ENCODE measurements around the gene HPS1. TPM values are rescaled to one million over a fixed set of nuclear protein-coding genes. Genes with fewer than 3 reads are reported as not detected.

Gene HPS1
- total RNA-seq, 1 donor from 2014 or later: 62.1 TPM

- Histone ChIP-seq H3K4me1 (no peaks in the 10 kb centered on the region), H3K27ac (no peak overlapping the region), H3K9me3 (no peaks in the 10 kb centered on the region), H3K4me3 (no peak overlapping the region), H3K36me3 (no peaks in the 10 kb centered on the region), H3K27me3 (no peaks in the 10 kb centered on the region)
- no peak for DNase-seq (ENCODE audit: extremely low spot score in 2 of 2)
- intact Hi-C loops (cut with DNase I): no loop called here
- no peak for TF ChIP-seq CTCF (IDR thresholded peaks at IDR 0.05)
- no peak for TF ChIP-seq POLR2AphosphoS5 (IDR thresholded peaks at IDR 0.05; ENCODE audit: insufficient read depth in 1 of 2, low read depth in 1 of 2)
- no peak for TF ChIP-seq POLR2A (IDR thresholded peaks at IDR 0.05)
These were observed 7.0 kb upstream of the HPS1 start for GRCh38 chr10:98453729-98454128.

- Histone ChIP-seq H3K9me3 (no peaks in the 10 kb centered on the region), H3K36me3 (no peaks in the 10 kb centered on the region), H3K27ac (no peak overlapping the region), H3K27me3 (no peaks in the 10 kb centered on the region), H3K4me1 (peaks cover 3% of the 10 kb centered on the region), H3K4me3 (no peak overlapping the region)
- no peak for TF ChIP-seq POLR2A (IDR thresholded peaks at IDR 0.05)
- no peak for TF ChIP-seq POLR2AphosphoS5 (IDR thresholded peaks at IDR 0.05; ENCODE audit: insufficient read depth in 1 of 2, low read depth in 1 of 2)
- no peak for TF ChIP-seq CTCF (IDR thresholded peaks at IDR 0.05)
- DNase-seq (ENCODE audit: extremely low spot score in 2 of 2): no peak
- intact Hi-C loops (cut with DNase I): no loop called here
These were observed 3.9 kb upstream of the HPS1 start for GRCh38 chr10:98450618-98451017.

GRCh38 chr10:98449287-98449686 lies 2.6 kb upstream of the HPS1 start:
- no peak for DNase-seq (ENCODE audit: extremely low spot score in 2 of 2)
- Histone ChIP-seq H3K4me1 (peaks cover 8% of the 10 kb centered on the region), H3K36me3 (peaks cover 0 to 10% of the 10 kb centered on the region in 2 donors), H3K27ac (no peak overlapping the region), H3K9me3 (no peaks in the 10 kb centered on the region), H3K4me3 (no peak overlapping the region), H3K27me3 (no peaks in the 10 kb centered on the region)
- TF ChIP-seq POLR2AphosphoS5 (IDR thresholded peaks at IDR 0.05; ENCODE audit: insufficient read depth in 1 of 2, low read depth in 1 of 2) (no peak), POLR2A (IDR thresholded peaks at IDR 0.05) (no peak), CTCF (IDR thresholded peaks at IDR 0.05) (no peak)
- intact Hi-C loops (cut with DNase I): loop anchor here (5.0 to 10.0 kb wide), 2 partner anchors 182 to 694 kb away; partner anchors contain the start of gene LOXL4

GRCh38 chr10:98446151-98446660 lies 529 bp downstream of the HPS1 start:
- peak overlapping the region; percentile 62 to 65 for H3K4me3 ChIP-seq
- no peak for DNase-seq (ENCODE audit: extremely low spot score in 2 of 2)
- H3K9me3 ChIP-seq: no peaks in the 10 kb centered on the region
- TF ChIP-seq CTCF (IDR thresholded peaks at IDR 0.05) (no peak), POLR2AphosphoS5 (IDR thresholded peaks at IDR 0.05; ENCODE audit: insufficient read depth in 1 of 2, low read depth in 1 of 2) (no peak), POLR2A (IDR thresholded peaks at IDR 0.05) (no peak)
- peak overlapping the region; percentile 92 for H3K27ac ChIP-seq
- peaks cover 0 to 22% of the 10 kb centered on the region in 2 donors for H3K36me3 ChIP-seq
- H3K27me3 ChIP-seq: no peaks in the 10 kb centered on the region
- intact Hi-C loops (cut with DNase I): loop anchor here (5.0 to 10.0 kb wide), 2 partner anchors 179 to 691 kb away; partner anchors contain the start of gene LOXL4
- peaks cover 8% of the 10 kb centered on the region for H3K4me1 ChIP-seq

- DNase-seq (ENCODE audit: extremely low spot score in 2 of 2): peak in 1 of 2 donors; percentile 77
- peak overlapping the region; percentile 92 for H3K27ac ChIP-seq
- H3K36me3 ChIP-seq: peaks cover 0 to 27% of the 10 kb centered on the region in 2 donors
- H3K9me3 ChIP-seq: no peaks in the 10 kb centered on the region
- H3K4me3 ChIP-seq: peak overlapping the region in 1 of 2 donors; percentile 62
- no peaks in the 10 kb centered on the region for H3K27me3 ChIP-seq
- no peak for TF ChIP-seq POLR2A (IDR thresholded peaks at IDR 0.05)
- no peak for TF ChIP-seq CTCF (IDR thresholded peaks at IDR 0.05)
- no peak for TF ChIP-seq POLR2AphosphoS5 (IDR thresholded peaks at IDR 0.05; ENCODE audit: insufficient read depth in 1 of 2, low read depth in 1 of 2)
- intact Hi-C loops (cut with DNase I): loop anchor here (5.0 to 10.0 kb wide), 2 partner anchors 178 to 691 kb away; partner anchors contain the start of gene LOXL4
- peaks cover 8% of the 10 kb centered on the region for H3K4me1 ChIP-seq
These were observed 1.4 kb downstream of the HPS1 start for GRCh38 chr10:98445200-98445812.
